Activated CD4-positive, alpha-beta T cell treated with anti-CD3 and anti-CD28 coated beads, Interleukin-2, Interleukin-4, amounts not matched to agents 100 ng/mL and 50 ng/mL, durations not matched to agents 16 hours and 8 hours (primary cell): ENCODE results near the gene SUPT6H.

Experiments used
- DNase-seq: peaks from one replicate; pipeline ENCODE4 v3.0.0-alpha.2; 2020; ENCODE audit warnings: low spot score

Gene SUPT6H

GRCh38 chr17:28661635-28662526, at the start of gene SUPT6H, which contains the start of gene SDF2:
Gene SUPT6H (plus strand): TSS chr17:28662205. CDS start chr17:28673402, 11,197 bp downstream.
Gene SDF2 (minus strand): TSS chr17:28661906. CDS start chr17:28661876, 30 bp downstream.
- DNase-seq = peak; percentile 94

DNA sequence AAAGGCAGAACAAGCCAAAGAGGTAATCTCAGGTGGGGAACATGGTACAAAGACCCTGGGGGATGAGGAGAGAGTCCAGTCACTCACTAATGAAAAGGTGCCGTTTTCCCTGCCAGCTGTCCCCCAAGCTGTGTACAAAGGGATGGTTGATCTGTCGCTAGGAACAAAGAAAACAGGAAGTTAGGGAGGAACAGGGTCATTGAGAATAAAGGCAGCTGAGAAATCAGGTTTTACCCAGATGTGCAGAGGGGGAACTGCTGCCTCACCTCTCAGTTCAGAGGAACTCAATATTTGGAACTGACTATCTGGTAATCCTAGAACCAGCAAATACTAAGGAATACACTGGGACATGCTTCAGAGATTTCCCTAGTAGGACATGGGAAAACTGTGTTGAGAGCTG, 49.5 kb upstream of the SUPT6H start:
- DNase-seq = no peak

DNA sequence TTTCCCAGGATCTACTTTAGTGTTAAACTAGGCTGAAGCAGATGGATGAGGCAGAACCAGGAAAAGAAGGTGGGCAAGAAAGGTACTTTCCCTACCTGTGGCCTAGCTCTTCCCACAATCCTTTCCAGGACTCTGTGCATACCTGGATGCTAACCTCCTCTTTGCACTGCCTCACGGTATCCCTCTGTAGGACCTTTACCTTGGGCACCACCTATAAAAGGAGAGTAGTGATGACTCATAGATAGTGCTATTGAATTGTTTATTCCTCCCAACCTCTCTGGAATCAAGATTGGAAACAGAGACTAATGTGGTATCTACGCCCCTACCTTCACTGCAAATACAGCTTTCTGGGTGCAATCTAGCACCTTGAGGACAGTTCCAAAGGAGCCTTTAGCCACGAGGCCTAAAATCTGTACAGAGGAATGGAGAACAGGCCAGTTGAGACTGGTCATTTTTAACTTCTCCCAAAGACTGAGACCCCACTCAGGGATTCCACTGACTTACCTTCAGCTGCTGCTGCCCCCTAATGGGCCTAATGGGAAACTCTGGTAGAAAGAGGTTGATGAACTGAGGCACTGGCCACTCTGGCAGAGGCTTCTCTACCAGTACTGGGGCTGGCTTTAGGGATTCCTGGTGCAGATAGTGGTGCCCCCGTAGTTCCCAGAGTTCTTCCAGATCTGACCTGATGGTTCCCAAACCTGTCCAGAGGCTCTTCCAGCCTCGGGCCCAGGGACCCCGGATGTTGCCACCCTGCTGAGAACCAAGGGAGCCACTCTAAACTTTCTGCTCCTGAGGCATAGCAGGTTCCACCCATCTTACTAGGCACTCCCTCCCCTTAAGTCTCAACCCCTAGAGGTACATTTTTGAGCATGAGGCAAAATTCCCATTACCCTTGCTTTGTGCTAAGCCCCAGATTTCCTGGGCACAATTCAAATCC, 48.8 kb upstream of the SUPT6H start:
- DNase-seq = peak; percentile 26

- no peak for DNase-seq
Observed at GRCh38 chr17:28613931-28614381, 48.0 kb upstream of the SUPT6H start, which contains the start of gene RSKR. Gene RSKR (minus strand): TSS chr17:28614185. CDS start chr17:28614161, 24 bp downstream.

DNA sequence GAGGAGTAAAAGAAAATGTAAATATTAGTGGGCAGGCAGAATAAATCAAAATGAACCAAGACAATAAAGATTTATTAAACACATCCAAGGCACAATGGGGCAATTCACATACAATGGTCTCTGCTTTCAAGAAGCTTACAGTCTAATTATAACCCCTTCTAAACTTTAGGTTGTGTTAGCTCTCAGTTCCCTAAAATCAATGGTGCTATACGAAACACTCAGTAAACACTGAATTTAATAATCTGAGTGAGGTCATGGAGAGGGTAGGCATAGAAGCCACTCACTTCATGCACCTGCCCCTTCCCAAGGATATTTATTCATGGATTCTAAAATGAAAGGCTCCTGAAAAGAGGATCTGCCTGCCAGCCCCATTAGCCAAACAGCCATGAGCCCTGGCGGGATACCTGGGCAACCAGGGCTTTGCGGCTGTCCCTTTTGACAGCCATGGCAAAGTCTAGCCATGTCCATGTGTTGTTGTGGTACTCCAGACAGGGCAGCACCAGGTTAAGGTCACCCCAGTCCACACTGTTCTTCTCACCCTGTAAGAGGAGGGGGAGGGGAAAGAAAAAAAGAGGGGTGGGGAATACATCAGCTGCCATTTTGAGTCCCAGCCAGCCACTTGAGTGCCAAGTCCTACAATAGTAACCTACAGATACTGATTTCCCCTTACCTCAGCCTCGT, 46.6 kb upstream of the SUPT6H start:
- DNase-seq = no peak

GRCh38 chr17:28616281-28616680, 45.7 kb upstream of the SUPT6H start:
- no peak for DNase-seq

DNA sequence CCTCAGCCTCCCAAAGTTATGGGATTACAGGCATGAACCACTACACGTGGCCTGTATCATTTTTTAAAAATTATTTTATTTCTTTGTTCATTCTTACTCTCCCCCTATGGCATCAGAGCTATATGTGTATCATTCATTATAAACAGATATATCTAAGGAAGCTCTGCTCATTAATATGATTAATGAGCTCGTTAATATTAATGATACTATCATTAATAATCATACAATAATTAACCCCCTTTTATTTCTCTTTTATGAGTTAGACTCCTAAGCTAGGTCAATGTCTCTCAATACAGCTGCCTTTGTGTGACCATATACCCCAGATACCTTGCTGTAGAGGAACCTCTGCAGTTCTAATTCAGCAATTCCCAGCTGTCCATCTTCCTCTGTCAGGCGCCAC, 43.5 kb upstream of the SUPT6H start:
- DNase-seq = no peak

DNA sequence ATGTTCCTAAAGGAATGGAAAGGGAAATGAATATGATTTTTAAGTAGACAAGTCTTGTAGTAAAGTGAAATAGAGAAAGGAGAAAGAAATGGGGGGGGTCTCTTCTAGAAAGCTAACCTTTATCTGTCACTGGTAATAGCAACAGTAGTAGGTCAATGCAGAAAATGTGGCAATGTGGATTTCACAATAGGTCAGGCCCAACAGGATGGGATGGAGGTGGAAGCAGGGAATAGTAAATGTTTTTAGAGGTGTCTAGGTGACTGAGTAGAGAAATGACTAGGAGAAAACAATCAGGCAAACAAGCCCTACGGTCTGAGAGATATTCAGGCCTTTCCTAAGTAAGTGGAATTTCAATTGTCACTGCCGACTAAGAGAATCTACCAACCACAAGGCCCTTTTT, 42.0 kb upstream of the SUPT6H start:
- no peak for DNase-seq

GRCh38 chr17:28622186-28622585, 39.8 kb upstream of the SUPT6H start:
- no peak for DNase-seq

- no peak for DNase-seq
Observed at GRCh38 chr17:28623696-28624095, 38.3 kb upstream of the SUPT6H start.

GRCh38 chr17:28624148-28624547, 37.9 kb upstream of the SUPT6H start:
- DNase-seq = no peak

DNA sequence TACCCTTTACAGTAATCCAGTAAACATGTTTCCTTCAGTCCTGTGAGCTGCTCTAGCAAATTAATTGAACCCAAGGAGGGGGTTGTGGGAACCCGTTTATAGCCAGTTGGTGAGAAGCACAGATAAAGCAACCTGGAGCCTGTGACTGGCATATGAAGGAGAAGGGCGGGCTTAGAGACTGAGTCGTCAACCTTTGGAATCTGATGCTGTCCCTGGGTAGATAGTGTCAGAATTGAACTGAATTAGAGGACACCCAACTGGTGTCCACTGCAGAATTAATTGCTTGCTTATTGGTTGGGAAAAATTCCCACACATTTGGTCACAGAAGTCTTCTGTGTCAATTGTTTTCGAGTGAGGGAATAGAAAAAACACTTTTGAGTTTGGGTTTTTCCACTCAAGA, 35.2 kb upstream of the SUPT6H start:
- no peak for DNase-seq

DNA sequence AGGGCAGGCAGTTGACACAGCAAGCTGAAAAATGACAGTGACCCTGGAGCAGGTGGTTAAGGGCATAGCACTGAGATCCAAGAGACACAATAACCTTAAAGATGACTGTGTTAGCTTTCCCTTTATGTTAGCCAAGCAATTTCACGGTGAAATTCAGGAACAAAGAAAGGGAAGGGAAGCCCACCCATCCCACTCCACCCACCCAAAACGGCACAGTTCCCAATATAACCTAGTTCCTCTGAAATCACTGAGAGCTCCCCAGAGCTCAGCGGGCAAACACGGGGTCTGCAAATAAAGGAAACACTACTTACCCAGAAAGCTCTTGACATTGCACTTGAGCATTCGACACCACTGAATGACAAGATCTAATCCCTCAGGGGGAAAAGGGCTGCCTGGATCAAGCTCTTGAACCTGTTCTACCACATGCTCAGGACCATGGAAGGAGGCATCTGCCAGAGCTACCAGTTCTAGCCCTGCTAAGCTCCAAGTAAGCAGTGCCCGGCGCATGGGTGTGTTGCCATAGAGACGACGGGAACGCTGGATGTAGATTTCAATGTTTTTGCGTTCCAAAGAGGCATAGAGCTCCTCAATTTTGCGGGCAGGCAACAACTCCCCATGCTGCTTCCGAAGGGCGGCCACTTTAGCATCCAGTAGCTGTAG, 27.7 kb upstream of the SUPT6H start:
- no peak for DNase-seq

- no peak for DNase-seq
Observed at GRCh38 chr17:28635506-28635905, 26.5 kb upstream of the SUPT6H start.

- DNase-seq = no peak
Observed at GRCh38 chr17:28641579-28641978, 20.4 kb upstream of the SUPT6H start.

DNA sequence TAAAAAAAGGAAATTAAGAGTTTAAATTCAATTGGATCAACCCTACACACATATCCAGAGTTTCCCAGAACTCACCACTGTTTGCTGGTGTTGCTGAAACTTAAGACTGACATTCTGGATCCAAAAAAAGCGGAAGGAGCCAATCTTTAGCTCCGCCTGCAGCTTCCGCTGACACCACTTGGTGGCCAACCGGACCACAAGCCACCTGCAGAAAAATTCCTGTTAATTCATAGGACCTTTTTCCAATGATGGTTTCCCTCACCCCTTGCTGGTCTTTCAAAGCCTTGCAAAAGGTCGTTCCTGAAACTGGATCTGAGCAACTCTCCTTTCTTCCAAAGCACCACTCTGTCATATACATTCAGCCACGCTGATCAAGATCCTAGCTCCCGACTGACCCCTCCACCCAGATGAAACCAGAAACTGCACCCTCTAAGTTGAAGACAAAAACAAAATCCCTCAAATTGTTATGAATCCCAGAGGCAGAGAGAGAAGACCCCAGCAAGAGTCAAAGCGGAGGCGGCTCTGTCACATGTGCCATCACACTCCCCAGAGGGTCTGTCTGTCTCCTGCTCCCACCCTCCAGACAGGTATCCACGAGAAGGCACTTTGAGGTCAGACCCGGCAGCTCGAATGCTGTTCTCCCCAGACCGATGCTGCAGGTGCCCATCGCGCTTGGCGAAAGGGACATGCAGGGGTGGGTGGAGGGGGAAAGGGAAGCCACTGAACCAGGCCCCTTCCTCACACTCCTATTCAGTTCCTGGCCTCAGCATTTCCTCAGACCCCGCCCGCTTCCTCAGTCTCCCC, 17.8 kb upstream of the SUPT6H start:
- DNase-seq = peak; percentile 53

GRCh38 chr17:28644787-28645575, 17.0 kb upstream of the SUPT6H start, which contains the start of gene BLTP2:
Gene BLTP2 (minus strand): TSS chr17:28645158. CDS start chr17:28645056, 102 bp downstream.
- peak; percentile 97 for DNase-seq

DNA sequence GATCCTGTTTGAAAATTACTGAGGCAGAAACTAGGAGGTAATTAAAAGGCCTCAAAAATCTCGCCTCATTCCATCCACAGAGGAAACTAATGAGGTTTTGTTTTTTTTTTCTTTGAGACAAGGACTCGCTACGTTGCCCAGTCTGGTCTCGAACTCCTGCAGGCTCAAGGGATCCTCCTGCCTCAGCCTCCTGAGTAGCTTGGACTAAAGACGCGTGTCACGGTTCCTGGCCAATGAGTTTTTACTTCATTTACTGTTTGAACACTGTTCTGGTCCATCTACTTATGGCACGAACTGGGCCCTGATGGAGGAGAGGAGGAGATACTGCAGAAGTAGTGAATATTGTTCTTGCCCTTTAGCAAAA, 16.4 kb upstream of the SUPT6H start:
- no peak for DNase-seq

- no peak for DNase-seq
Observed at GRCh38 chr17:28646039-28646754, 15.8 kb upstream of the SUPT6H start.
